K562 (cell line): ENCODE results near the gene SNAPC3.

Source experiments
- JUNB ChIP-seq: fragments of 450-650 bp; formaldehyde crosslinking; conservative IDR thresholded peaks from 2 replicates; pipeline ENCODE4 v1.4.0; 2020; ENCODE audit warnings: mild to moderate bottlenecking
- MTA3 ChIP-seq: fragments of 450-650 bp; formaldehyde crosslinking; IDR thresholded peaks from 2 replicates; pipeline ENCODE4 v1.6.1; 2017; ENCODE audit warnings: mild to moderate bottlenecking, borderline replicate concordance
- POLR2AphosphoS5 ChIP-seq: IDR thresholded peaks from 2 replicates; pipeline ENCODE4 v1.6.1; 2011; ENCODE audit warnings: mild to moderate bottlenecking, low read depth, low read length, moderate library complexity; ENCODE audit not compliant: control insufficient read depth, insufficient read depth
- RCOR1 ChIP-seq, 2 experiments: IDR thresholded peaks; 2 replicates each; pipeline ENCODE4 v1.6.1; 2012; ENCODE audit warnings: low read depth in 2 of 2, low read length in 2 of 2, borderline replicate concordance in 1 of 2, improper control_type of control experiment in 1 of 2
- SAFB2 ChIP-seq: fragments of 200-400 bp; formaldehyde crosslinking; IDR thresholded peaks from 2 replicates; pipeline ENCODE4 v1.6.1; 2018; ENCODE audit warnings: borderline replicate concordance, low read length, low read depth, moderate library complexity; ENCODE audit not compliant: severe bottlenecking

- no peak for TF ChIP-seq JUNB
- TF ChIP-seq SAFB2: no peak
- no peak for TF ChIP-seq RCOR1 (IDR thresholded peaks at IDR 0.05; ENCODE audit: borderline replicate concordance in 1 of 2, low read depth in 2 of 2, low read length in 2 of 2)
- no peak for TF ChIP-seq POLR2AphosphoS5
- no peak for TF ChIP-seq MTA3
Observed at GRCh38 chr9:15480028-15480427, 57.4 kb downstream of the SNAPC3 start.
